Brain pericyte (primary cell): ENCODE measurements around the gene PLEKHG3.

ENCODE experiments used
- DNase-seq: peaks from one replicate; pipeline ENCODE4 v3.0.0-alpha.2; 2012; ENCODE audit warnings: low read depth, low spot score

PLEKHG3 gene

GRCh38 chr14:64746298-64747250 lies 42.4 kb downstream of the PLEKHG3 start:
- DNase-seq = no peak

- no peak for DNase-seq
These were observed 43.1 kb downstream of the PLEKHG3 start for GRCh38 chr14:64747327-64747726.

GRCh38 chr14:64748521-64748920 lies 44.3 kb downstream of the PLEKHG3 start:
- no peak for DNase-seq

GRCh38 chr14:64748995-64749714 lies 44.9 kb downstream of the PLEKHG3 start:
- DNase-seq = no peak

GRCh38 chr14:64752909-64753308 lies 48.7 kb downstream of the PLEKHG3 start:
- DNase-seq = no peak

- no peak for DNase-seq
These were observed 49.1 kb downstream of the PLEKHG3 start for GRCh38 chr14:64753374-64753773.

- no peak for DNase-seq
These were observed 49.8 kb downstream of the PLEKHG3 start for GRCh38 chr14:64753999-64754398.

GRCh38 chr14:64754685-64755084 lies 50.5 kb downstream of the PLEKHG3 start:
- no peak for DNase-seq

- DNase-seq = no peak
These were observed 51.6 kb downstream of the PLEKHG3 start for GRCh38 chr14:64755781-64756221.

GRCh38 chr14:64756712-64757111 lies 52.5 kb downstream of the PLEKHG3 start:
- DNase-seq = no peak

- no peak for DNase-seq
These were observed 53.4 kb downstream of the PLEKHG3 start for GRCh38 chr14:64757601-64758000.

- no peak for DNase-seq
These were observed 53.8 kb downstream of the PLEKHG3 start for GRCh38 chr14:64758025-64758521.

GRCh38 chr14:64758691-64759554 lies 54.7 kb downstream of the PLEKHG3 start:
- no peak for DNase-seq

GRCh38 chr14:64759555-64759938 lies 55.3 kb downstream of the PLEKHG3 start:
- DNase-seq = no peak

- no peak for DNase-seq
These were observed 56.0 kb downstream of the PLEKHG3 start for GRCh38 chr14:64760146-64760755.

- no peak for DNase-seq
These were observed 56.7 kb downstream of the PLEKHG3 start for GRCh38 chr14:64760916-64761315.

- DNase-seq = no peak
These were observed 57.3 kb downstream of the PLEKHG3 start for GRCh38 chr14:64761441-64762043.

- peak; percentile 88 for DNase-seq
These were observed 58.1 kb downstream of the PLEKHG3 start for GRCh38 chr14:64762044-64763034.

GRCh38 chr14:64763085-64763782 lies 59.0 kb downstream of the PLEKHG3 start:
- no peak for DNase-seq
